Measurements from ENCODE around the gene UBE2J2.

DNA sequence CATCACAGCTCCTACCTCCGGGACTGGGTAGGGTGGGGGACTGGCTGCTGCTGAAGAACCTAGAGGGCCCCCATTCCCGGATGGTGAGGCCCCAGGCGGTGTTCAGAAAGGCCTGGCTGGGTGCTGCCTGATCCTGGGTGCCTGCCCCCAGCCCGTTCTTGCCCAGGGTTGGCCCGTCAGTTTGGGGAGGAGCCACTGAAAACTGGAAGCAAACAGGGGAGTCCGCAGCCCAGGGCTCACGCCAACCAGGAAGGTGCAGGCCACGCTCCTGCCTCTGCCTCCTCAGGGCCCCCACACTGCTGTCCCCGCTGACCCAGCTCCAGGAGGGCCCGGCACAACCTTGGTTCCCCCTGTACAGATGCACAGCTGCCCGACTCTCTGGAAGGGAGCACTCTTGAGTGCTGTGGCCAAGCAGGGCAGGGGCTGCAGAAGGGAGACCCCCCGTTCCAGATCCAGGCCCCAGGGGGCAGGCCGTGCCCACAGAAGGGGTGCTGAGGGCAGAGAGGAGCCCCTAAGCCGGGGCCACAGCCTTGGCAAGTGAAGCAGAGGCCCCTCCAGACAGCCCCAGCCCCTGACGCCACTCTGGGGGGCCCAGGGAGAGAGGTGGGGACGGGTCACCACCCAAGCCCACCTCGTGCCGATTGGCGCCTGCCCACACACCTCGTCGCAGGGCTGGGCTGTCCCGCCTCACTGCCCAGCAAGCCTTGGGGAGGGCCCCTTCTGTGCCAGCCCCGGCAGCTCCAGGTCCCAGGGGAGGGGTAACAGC is 32.6 kb downstream of the UBE2J2 start:
- TF ChIP-seq, protein P1, sequence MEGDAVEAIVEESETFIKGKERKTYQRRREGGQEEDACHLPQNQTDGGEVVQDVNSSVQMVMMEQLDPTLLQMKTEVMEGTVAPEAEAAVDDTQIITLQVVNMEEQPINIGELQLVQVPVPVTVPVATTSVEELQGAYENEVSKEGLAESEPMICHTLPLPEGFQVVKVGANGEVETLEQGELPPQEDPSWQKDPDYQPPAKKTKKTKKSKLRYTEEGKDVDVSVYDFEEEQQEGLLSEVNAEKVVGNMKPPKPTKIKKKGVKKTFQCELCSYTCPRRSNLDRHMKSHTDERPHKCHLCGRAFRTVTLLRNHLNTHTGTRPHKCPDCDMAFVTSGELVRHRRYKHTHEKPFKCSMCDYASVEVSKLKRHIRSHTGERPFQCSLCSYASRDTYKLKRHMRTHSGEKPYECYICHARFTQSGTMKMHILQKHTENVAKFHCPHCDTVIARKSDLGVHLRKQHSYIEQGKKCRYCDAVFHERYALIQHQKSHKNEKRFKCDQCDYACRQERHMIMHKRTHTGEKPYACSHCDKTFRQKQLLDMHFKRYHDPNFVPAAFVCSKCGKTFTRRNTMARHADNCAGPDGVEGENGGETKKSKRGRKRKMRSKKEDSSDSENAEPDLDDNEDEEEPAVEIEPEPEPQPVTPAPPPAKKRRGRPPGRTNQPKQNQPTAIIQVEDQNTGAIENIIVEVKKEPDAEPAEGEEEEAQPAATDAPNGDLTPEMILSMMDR (IDR thresholded peaks at IDR 0.05), result no peak
- TF ChIP-seq, protein P2, sequence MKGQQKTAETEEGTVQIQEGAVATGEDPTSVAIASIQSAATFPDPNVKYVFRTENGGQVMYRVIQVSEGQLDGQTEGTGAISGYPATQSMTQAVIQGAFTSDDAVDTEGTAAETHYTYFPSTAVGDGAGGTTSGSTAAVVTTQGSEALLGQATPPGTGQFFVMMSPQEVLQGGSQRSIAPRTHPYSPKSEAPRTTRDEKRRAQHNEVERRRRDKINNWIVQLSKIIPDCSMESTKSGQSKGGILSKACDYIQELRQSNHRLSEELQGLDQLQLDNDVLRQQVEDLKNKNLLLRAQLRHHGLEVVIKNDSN (IDR thresholded peaks at IDR 0.05; ENCODE audit: borderline replicate concordance, low read depth), result no peak
- TF ChIP-seq POLR2AphosphoS5 (IDR thresholded peaks at IDR 0.05; ENCODE audit: low read depth, low read length) (no peak), GATA2 (CRISPR knock-in tag; IDR thresholded peaks at IDR 0.05) (no peak), JUND (IDR thresholded peaks at IDR 0.05) (no peak), EP300 (IDR thresholded peaks at IDR 0.05; ENCODE audit: borderline replicate concordance in 1 of 2, low read depth in 1 of 2, low read length in 1 of 2) (no peak), EZH2phosphoT487 (IDR thresholded peaks at IDR 0.05; ENCODE audit: borderline replicate concordance, low read depth) (no peak), CHD2 (IDR thresholded peaks at IDR 0.05; ENCODE audit: low read length, partially characterized antibody) (no peak), YY1 (IDR thresholded peaks at IDR 0.05; ENCODE audit: low read depth) (no peak)
- TF ChIP-seq, protein P3, sequence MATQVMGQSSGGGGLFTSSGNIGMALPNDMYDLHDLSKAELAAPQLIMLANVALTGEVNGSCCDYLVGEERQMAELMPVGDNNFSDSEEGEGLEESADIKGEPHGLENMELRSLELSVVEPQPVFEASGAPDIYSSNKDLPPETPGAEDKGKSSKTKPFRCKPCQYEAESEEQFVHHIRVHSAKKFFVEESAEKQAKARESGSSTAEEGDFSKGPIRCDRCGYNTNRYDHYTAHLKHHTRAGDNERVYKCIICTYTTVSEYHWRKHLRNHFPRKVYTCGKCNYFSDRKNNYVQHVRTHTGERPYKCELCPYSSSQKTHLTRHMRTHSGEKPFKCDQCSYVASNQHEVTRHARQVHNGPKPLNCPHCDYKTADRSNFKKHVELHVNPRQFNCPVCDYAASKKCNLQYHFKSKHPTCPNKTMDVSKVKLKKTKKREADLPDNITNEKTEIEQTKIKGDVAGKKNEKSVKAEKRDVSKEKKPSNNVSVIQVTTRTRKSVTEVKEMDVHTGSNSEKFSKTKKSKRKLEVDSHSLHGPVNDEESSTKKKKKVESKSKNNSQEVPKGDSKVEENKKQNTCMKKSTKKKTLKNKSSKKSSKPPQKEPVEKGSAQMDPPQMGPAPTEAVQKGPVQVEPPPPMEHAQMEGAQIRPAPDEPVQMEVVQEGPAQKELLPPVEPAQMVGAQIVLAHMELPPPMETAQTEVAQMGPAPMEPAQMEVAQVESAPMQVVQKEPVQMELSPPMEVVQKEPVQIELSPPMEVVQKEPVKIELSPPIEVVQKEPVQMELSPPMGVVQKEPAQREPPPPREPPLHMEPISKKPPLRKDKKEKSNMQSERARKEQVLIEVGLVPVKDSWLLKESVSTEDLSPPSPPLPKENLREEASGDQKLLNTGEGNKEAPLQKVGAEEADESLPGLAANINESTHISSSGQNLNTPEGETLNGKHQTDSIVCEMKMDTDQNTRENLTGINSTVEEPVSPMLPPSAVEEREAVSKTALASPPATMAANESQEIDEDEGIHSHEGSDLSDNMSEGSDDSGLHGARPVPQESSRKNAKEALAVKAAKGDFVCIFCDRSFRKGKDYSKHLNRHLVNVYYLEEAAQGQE (IDR thresholded peaks at IDR 0.05; ENCODE audit: low read depth, low read length), result no peak

Measured in SK-N-SH (cell line).